DOHH2 (cell line): ENCODE measurements around the gene FGB.

Source experiments
- EZH2phosphoT487 ChIP-seq: fragments of 200-600 bp; sonication (generic); IDR thresholded peaks from 2 replicates; pipeline ENCODE4 v1.6.1; 2017; ENCODE audit warnings: borderline replicate concordance, mild to moderate bottlenecking, antibody characterized with exemption, low read length, moderate library complexity, mixed read lengths
- TF ChIP-seq, protein P1 (sequence below): fragments of 200-600 bp; sonication (generic); IDR thresholded peaks from one replicate; pipeline ENCODE4 v1.5.1; 2014; ENCODE audit warnings: antibody characterized with exemption, mild to moderate bottlenecking, low read depth, low read length; ENCODE audit not compliant: poor library complexity, severe bottlenecking

DNA sequence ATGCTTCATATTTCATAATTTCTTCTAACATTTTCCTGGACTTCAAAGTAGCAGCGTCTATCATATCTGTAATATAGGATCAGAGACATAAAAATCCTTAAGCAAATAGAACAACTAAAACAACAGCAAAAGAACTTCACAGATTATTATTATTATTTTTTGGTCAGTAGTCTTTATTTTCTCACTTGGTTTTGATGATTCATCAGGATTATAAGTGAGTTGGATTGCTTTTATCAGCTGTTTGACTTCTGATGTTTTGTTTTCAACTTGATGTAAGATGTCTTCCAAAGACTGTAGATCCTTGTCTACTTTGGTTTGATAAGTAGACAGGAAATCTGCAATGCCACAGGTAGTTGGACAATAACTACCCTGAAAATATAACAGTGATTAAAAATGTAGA, 49.0 kb downstream of the FGB start:
- TF ChIP-seq, protein P1, sequence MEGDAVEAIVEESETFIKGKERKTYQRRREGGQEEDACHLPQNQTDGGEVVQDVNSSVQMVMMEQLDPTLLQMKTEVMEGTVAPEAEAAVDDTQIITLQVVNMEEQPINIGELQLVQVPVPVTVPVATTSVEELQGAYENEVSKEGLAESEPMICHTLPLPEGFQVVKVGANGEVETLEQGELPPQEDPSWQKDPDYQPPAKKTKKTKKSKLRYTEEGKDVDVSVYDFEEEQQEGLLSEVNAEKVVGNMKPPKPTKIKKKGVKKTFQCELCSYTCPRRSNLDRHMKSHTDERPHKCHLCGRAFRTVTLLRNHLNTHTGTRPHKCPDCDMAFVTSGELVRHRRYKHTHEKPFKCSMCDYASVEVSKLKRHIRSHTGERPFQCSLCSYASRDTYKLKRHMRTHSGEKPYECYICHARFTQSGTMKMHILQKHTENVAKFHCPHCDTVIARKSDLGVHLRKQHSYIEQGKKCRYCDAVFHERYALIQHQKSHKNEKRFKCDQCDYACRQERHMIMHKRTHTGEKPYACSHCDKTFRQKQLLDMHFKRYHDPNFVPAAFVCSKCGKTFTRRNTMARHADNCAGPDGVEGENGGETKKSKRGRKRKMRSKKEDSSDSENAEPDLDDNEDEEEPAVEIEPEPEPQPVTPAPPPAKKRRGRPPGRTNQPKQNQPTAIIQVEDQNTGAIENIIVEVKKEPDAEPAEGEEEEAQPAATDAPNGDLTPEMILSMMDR: no peak
- no peak for TF ChIP-seq EZH2phosphoT487
